NCI-H1930 (cell line): ENCODE data around the gene TREML1.

Experiments used
- DNase-seq, 2 experiments: peaks; one replicate each; lab custom pipeline; 2025; lab: John Stamatoyannopoulos, UW

Gene TREML1

GRCh38 chr6:41177695-41178094, 23.5 kb upstream of the TREML1 start:
- no peak for DNase-seq

- no peak for DNase-seq
These were observed 23.1 kb upstream of the TREML1 start for GRCh38 chr6:41177287-41177686.

- no peak for DNase-seq
These were observed 22.0 kb upstream of the TREML1 start for GRCh38 chr6:41176189-41176588.

- DNase-seq: no peak
These were observed 20.9 kb upstream of the TREML1 start for GRCh38 chr6:41175084-41175483.

- no peak for DNase-seq
These were observed 20.5 kb upstream of the TREML1 start for GRCh38 chr6:41174610-41175009.

- no peak for DNase-seq
These were observed 17.8 kb upstream of the TREML1 start for GRCh38 chr6:41171908-41172307.

- DNase-seq: no peak
These were observed 16.5 kb upstream of the TREML1 start for GRCh38 chr6:41170547-41171160.

GRCh38 chr6:41167173-41167963, 13.2 kb upstream of the TREML1 start:
- no peak for DNase-seq

GRCh38 chr6:41164551-41165120, 10.5 kb upstream of the TREML1 start:
- no peak for DNase-seq

- DNase-seq: no peak
These were observed 9.2 kb upstream of the TREML1 start for GRCh38 chr6:41163419-41163717.

GRCh38 chr6:41162687-41163418, 8.7 kb upstream of the TREML1 start, which contains the start of gene TREM2:
Gene TREM2, minus strand, starts transcription at chr6:41163116. Its CDS starts 34 bp downstream, at chr6:41163082.
- DNase-seq: no peak

GRCh38 chr6:41161851-41162552, 7.9 kb upstream of the TREML1 start:
- DNase-seq: no peak

GRCh38 chr6:41161380-41161779, 7.2 kb upstream of the TREML1 start:
- DNase-seq: no peak

- DNase-seq: no peak
These were observed 6.8 kb upstream of the TREML1 start for GRCh38 chr6:41160933-41161332.

- no peak for DNase-seq
These were observed 5.4 kb upstream of the TREML1 start for GRCh38 chr6:41159415-41160082.

GRCh38 chr6:41157323-41157722, 3.2 kb upstream of the TREML1 start:
- DNase-seq: no peak

GRCh38 chr6:41156771-41157170, 2.6 kb upstream of the TREML1 start:
- DNase-seq: no peak

- no peak for DNase-seq
These were observed 1.9 kb upstream of the TREML1 start for GRCh38 chr6:41156001-41156400.

- DNase-seq: no peak
These were observed 1.1 kb upstream of the TREML1 start for GRCh38 chr6:41155132-41155805.

GRCh38 chr6:41153451-41153850, 696 bp downstream of the TREML1 start:
- no peak for DNase-seq

GRCh38 chr6:41150671-41151070, 3.5 kb downstream of the TREML1 start:
- DNase-seq: no peak
